IMR-90 (cell line): ENCODE data around the gene PTPRN2.

Source experiments
- BHLHE40 ChIP-seq: fragments of 150-350 bp; IDR thresholded peaks from 2 replicates; pipeline ENCODE4 v1.6.1; 2016; ENCODE audit warnings: mild to moderate bottlenecking, low read depth, low read length
- CHD1 ChIP-seq: IDR thresholded peaks from 2 replicates; pipeline ENCODE4 v1.6.1; 2012; ENCODE audit warnings: low read depth, low read length, improper control_type of control experiment
- CTCF ChIP-seq: conservative IDR thresholded peaks from 2 replicates; pipeline ENCODE4 v1.5.1; 2012; ENCODE audit warnings: mild to moderate bottlenecking, low read depth, low read length, improper control_type of control experiment
- ELK1 ChIP-seq: fragments of 150-350 bp; IDR thresholded peaks from 2 replicates; pipeline ENCODE4 v1.6.1; 2016; ENCODE audit warnings: low read depth, mild to moderate bottlenecking, low read length, moderate library complexity, borderline replicate concordance
- FOS ChIP-seq: fragments of 150-350 bp; IDR thresholded peaks from 2 replicates; pipeline ENCODE4 v1.6.1; 2016; ENCODE audit warnings: low read depth, low read length
- MAZ ChIP-seq: IDR thresholded peaks from 2 replicates; pipeline ENCODE4 v1.6.1; 2012; ENCODE audit warnings: low read depth, mild to moderate bottlenecking, low read length, improper control_type of control experiment, moderate library complexity, borderline replicate concordance
- MXI1 ChIP-seq: IDR thresholded peaks from 2 replicates; pipeline ENCODE4 v1.6.1; 2012; ENCODE audit warnings: low read depth, mild to moderate bottlenecking, low read length, moderate library complexity, borderline replicate concordance
- NFE2L2 ChIP-seq: fragments of 150-350 bp; IDR thresholded peaks from 2 replicates; pipeline ENCODE4 v1.6.1; 2016; ENCODE audit warnings: low read depth, mild to moderate bottlenecking, low read length
- POLR2A ChIP-seq: IDR thresholded peaks from 2 replicates; pipeline ENCODE4 v1.6.1; 2012; ENCODE audit warnings: mild to moderate bottlenecking, low read depth, low read length
- RAD21 ChIP-seq: IDR thresholded peaks from 2 replicates; pipeline ENCODE4 v1.6.1; 2012; ENCODE audit warnings: low read length, improper control_type of control experiment
- RCOR1 ChIP-seq: IDR thresholded peaks from 2 replicates; pipeline ENCODE4 v1.6.1; 2012; ENCODE audit warnings: mild to moderate bottlenecking, low read length, improper control_type of control experiment; ENCODE audit not compliant: insufficient replicate concordance
- RFX5 ChIP-seq: IDR thresholded peaks from 2 replicates; pipeline ENCODE4 v1.8.0; 2012; ENCODE audit warnings: low read depth, mild to moderate bottlenecking, low read length, moderate library complexity
- SMC3 ChIP-seq: fragments of 150-350 bp; IDR thresholded peaks from 2 replicates; pipeline ENCODE4 v1.6.1; 2016; ENCODE audit warnings: low read depth, mild to moderate bottlenecking, antibody characterized with exemption, low read length, moderate library complexity

- TF ChIP-seq POLR2A (no peak), CTCF (no peak), RCOR1 (no peak), RAD21 (no peak), NFE2L2 (no peak), MAZ (no peak), FOS (no peak), ELK1 (no peak), BHLHE40 (no peak), SMC3 (no peak), RFX5 (no peak), MXI1 (no peak), CHD1 (no peak)
Measured at GRCh38 chr7:158237672-158238335, 349.8 kb downstream of the PTPRN2 start.
